Cardiac septum (tissue), 1 donor: ENCODE measurements around the gene WIF1. TPM values are rescaled to one million over a fixed set of nuclear protein-coding genes. Genes with fewer than 3 reads are reported as not detected.

ENCODE experiments used
- DNase-seq: peaks from one replicate; pipeline ENCODE4 v3.0.0-alpha.2; 2020; ENCODE audit warnings: low spot score
- intact Hi-C: fragments of 100-400 bp; cut with DNase I; formaldehyde crosslinking; loops from one replicate; pipeline ENCODE4 v1.14.0; 2022
- total RNA-seq: library from RNA; stranded (reverse); fragmentation: NEBNext Ultra II Directional; extraction: Animal tissue kit (Norgen Biotek cat#: 25700); gene quantifications from one replicate; pipeline ENCODE4 v1.2.1, GENCODE V29; 2021
- donor health status: DM: no; HTN: no; CAD: no.

Gene WIF1
- total RNA-seq, 1 donor from 2014 or later, result 0.13 TPM

- intact Hi-C loops, result no loop called here
- DNase-seq, result no peak
Measured at GRCh38 chr12:65051218-65051617, 69.9 kb downstream of the WIF1 start.

GRCh38 chr12:65045269-65045668 is 75.8 kb downstream of the WIF1 start:
- DNase-seq, result no peak
- intact Hi-C loops, result no loop called here

DNA sequence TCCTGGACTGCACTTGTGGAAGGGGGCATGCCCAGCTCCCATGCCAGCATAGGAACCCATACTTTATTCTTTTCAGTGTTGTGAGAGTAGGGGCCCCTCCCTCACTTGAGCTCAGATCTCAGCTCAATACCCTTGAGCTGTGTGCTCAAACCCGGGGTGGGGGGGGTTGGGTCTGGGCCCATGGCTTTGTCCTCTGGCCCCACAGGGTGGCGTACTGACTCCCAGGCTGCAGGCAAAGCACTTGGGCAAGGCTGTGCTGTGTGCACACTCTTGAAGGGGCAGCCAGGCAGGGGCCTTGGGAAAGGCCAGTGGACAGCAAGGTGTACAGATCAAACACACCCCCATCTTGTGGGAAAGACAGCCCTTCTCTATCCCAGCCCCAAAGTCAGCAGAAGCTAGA is 81.8 kb downstream of the WIF1 start:
- no peak for DNase-seq
- intact Hi-C loops, result no loop called here

DNA sequence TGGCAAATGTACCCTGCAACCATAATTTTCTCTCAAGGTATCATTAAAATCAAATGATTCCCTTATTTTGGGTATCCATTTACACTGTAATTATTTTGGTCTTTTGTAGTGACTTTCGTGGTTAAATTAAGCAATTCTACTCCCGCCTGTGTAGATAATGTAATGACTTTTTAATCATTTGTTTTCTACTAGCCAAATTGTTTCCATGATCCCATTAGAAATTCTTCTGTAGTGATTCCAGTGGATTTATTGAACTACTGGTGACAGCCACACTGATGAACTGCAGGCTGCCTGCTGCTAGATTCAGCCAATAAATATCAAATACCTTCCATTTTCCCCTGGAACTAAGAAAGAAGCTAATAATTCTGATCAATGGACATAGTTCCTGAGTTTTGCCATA is 96.0 kb downstream of the WIF1 start:
- DNase-seq, result no peak
- intact Hi-C loops, result no loop called here

- intact Hi-C loops, result no loop called here
- no peak for DNase-seq
Measured at GRCh38 chr12:65023485-65023884, 97.6 kb downstream of the WIF1 start.

DNA sequence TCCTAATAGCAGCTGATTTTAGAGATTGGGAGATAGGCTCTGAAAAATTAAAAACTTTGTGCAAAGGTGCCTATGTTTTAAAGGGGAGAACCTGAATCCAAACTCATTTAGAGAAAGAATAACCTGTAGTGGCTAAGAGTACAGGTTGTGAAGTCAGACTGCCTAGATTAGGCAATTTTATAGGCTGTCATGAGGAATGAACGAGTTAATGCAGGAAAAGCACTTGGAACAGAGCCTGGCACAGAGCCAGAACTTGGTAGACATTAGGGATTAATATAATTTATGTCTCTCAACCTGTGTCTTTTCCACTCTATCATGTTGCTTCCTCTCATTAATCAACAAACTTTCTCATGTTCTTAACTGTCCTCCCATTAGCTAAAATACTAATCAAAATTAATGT is 98.1 kb downstream of the WIF1 start:
- intact Hi-C loops, result no loop called here

DNA sequence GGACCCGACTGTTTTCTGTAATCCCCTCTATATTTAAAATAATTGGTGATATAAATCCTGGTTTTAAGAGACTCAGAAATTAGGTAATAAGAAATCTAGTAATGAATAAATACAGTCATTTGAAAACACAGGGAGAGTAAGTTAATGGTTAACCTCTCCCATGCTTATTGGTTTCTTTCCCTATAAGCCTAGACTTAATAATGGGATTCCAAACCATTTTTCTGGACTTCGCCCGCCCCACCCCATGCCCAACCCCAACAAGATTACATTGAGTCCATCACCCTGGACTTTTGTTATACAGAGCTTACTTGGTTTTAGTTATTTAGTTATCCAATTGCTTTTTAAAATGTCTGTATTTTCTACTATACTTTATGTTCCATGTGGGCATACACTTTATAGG is 98.7 kb downstream of the WIF1 start:
- no peak for DNase-seq
- intact Hi-C loops, result no loop called here

More for the DNA sequence above, 98.1 kb downstream of the WIF1 start:
- no peak for DNase-seq

GRCh38 chr12:65019696-65020234 is 101.3 kb downstream of the WIF1 start:
- intact Hi-C loops, result no loop called here
- DNase-seq, result no peak

- no peak for DNase-seq
- intact Hi-C loops, result no loop called here
Measured at GRCh38 chr12:65016881-65017650, 104.0 kb downstream of the WIF1 start.

DNA sequence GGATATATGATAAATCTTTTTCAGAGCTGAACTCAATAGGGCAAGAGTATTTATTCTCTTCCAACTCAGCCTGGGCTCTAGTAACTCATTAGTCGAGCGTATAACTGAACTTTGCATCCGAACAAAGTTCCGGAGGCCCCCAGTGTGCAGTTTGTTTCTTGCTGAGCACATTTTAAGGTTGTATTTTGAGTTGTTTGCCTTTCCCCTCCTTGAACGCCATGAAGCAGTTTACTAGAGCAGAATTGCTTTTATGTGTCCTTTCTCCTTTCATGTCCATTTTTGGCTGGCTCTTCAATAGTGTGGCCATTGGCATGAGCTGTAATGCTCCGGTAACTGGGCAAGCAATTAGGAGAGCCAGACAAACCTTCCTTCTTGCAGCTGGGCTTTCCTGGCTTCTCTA is 105.3 kb downstream of the WIF1 start:
- intact Hi-C loops, result no loop called here

GRCh38 chr12:65014504-65015271 is 106.4 kb downstream of the WIF1 start:
- no peak for DNase-seq

More for the DNA sequence above, 105.3 kb downstream of the WIF1 start:
- no peak for DNase-seq

GRCh38 chr12:65010437-65010836 is 110.7 kb downstream of the WIF1 start:
- intact Hi-C loops, result no loop called here
- no peak for DNase-seq

More at GRCh38 chr12:65014504-65015271, 106.4 kb downstream of the WIF1 start:
- intact Hi-C loops, result no loop called here

DNA sequence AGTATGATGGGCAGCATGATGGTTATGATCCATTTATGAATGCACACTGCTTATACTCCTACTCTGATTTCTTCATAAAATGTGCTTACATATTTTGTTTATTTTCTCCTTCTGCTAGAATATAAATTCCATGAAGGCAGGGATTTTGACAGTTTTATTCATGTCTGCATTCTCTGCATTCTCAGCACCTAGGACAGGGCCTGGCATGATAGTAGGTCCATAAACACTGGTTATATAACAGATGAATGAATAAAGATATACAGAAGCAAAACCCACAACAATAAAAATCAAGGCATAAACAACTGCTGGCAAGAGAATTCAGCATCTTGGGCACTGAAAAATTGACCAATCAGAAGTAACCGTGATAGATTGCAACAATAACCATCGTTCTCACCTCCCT is 115.4 kb downstream of the WIF1 start:
- DNase-seq, result no peak
- intact Hi-C loops, result no loop called here

DNA sequence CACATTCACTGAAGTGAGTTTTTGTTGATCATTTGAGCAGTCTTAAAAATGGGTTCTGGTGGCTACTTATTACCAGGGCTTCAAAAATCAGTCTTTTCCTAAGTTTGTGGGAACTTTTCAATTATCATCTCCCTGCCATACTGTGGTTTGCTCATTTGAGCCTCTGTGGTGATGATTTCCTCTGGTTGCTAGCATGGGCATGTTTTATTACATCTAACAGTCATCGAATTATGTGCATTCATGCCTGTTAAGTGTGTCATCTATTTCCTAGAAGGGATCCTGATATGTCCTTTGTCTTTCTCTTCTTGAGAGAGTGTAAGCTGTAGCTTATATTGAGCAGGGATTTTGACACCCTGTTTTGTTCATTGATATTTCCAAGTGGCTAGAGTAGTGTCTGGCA is 116.8 kb downstream of the WIF1 start:
- intact Hi-C loops, result no loop called here
- DNase-seq, result no peak

Other genes starting within 250 kb of the WIF1 start
- 17.2 TPM for gene LEMD3, start 48.3 kb upstream of the WIF1 start, total RNA-seq
- gene MSRB3, start 157.4 kb upstream of the WIF1 start, total RNA-seq, result 166 TPM